Stimulated activated CD4-positive, alpha-beta T cell treated with anti-CD3 and anti-CD28 coated beads, Interleukin-15, amount 100 ng/mL, for 1 hour (primary cell): ENCODE results near the gene TUNAR.

Source experiments
- DNase-seq, 2 donors: peaks; one replicate each; pipeline ENCODE4 v3.0.0-alpha.2; 2020; ENCODE audit warnings: low read depth in 1 of 2, low spot score in 1 of 2

Gene TUNAR

DNA sequence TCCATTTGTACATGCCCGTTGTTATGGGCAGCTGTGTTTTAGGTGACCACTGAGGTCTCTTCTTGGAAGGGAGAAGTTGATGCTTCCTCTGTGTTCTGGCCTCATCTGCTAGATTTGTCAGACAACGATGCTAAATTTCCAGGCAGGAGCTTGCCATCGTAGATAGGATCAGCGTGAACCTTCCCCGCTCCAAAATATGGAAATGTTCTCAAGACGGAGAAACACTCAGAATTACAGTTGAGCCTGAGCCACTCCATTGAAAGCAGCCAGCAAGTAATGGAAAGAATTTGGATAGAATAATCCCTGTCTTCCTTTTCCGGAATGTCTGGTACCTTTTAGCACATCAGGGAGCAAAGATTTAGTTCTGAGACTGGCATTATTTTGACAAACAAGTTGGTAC, 34.8 kb downstream of the TUNAR start:
- DNase-seq, result no peak

DNA sequence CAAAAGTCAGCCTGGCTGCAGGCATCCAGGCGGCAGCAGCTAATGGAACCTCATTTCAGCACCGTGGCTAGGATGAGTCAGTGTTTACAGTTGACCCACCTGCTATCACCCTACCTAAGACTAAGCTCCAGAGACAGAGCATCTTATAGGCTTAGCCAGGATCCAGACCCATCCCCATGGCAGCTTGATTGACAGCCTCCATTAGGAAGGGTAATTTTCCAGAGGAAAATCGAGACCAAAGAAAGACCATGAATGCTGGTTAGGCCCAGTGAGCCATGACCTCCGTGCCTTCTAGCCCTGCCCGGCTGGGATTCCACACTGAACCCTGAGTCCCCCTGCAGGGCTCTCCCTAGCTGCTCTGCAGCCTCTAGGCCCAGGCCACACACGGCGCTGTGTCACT, 38.7 kb downstream of the TUNAR start:
- DNase-seq, result no peak

GRCh38 chr14:95918466-95918865, 41.8 kb downstream of the TUNAR start:
- DNase-seq, result no peak

DNA sequence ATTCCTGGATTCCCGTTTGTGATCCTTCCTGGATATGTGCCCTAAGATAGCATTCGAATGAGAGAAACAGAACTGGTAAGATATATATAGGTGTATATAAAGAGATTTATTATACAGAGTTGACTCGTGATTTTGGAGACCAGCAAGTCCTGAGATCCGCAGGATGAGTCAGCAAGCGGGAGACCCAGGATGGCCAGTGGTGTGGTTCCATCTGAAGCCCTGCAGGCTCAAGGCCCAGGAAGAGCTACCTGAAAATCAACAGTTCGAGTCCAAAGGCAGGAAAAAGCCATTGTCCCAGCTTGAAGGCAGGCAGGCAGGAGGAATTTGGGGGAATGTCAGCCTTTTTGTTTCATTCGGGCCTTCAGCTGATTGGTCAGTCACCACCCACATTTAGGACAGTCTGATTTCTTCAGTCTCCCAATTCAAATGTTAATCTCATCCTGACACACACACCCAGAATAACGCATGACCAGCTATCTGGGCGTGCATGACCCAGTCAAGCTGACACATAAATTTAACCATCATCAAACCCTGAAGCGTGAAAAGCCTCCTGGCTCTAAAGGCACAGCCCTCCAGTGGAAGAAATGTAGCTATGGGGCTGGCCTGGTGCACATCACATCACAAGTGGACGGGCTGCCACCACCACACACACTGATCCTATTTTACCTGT, 44.3 kb downstream of the TUNAR start:
- no peak for DNase-seq

- no peak for DNase-seq
Observed at GRCh38 chr14:95922080-95922479, 45.4 kb downstream of the TUNAR start.

DNA sequence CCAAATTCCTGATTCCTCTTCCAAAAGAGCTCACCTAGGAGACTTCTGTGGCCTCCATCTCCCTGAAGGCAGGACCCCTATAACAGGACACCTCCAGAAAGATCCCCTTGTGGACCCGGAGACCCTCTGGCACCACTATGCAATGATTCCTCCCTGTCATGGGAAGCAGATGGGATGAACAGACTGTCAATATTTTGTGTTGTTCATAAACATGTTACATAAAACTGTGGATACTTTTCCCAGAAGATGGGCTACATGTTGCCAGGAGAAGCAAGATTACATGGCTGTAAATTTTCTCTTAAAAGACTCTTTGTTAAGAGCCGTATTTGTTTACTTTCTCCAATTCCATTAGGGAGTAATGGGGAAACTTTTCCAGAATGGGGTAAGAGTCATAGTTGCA, 52.1 kb downstream of the TUNAR start:
- no peak for DNase-seq

DNA sequence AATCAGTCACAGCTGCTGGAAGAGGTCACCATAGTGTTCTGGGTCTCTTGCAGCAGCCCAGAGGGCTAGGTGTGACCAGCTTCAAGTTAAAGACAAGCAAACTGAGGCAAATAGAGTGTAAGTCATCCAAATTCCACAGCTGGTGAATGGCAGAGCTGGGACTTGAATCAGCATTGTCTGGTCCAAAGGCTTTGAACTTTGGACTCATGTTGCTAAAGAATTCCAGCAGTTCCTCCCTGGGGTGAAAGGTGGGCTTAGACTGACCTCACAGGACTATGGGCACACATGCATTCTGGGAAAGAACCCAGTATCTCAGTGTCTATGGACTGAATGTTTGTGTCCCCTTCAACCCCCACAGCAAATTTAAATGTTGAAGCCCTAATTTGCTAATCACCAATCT, 54.8 kb downstream of the TUNAR start:
- DNase-seq, result no peak

DNA sequence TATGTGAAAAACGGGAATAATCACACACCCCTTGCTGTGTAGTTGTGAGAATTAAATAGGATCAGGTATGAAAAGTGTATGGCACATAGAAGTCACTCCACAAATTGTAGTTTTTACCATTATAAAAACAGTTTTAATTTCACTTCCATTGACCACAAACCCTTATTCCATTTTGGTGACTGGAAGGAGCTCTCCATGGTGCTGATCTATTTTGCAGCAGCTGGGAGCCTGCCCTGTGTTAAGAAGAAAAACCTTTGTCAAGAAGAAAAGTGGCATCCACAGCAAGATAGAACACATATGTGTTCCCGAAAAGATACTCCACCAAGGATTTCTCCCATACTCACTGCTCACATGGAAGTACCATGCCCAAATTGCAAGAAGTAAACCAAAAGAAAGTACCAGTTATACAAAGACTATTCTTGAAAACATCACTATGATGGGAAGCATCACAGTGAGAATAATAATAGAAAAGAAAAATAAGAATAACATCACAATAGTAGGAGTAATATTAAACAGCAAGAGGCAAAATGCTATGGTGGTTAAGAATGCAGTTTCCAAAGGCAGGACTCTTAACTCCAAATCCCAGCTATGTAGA, 58.7 kb downstream of the TUNAR start:
- no peak for DNase-seq

DNA sequence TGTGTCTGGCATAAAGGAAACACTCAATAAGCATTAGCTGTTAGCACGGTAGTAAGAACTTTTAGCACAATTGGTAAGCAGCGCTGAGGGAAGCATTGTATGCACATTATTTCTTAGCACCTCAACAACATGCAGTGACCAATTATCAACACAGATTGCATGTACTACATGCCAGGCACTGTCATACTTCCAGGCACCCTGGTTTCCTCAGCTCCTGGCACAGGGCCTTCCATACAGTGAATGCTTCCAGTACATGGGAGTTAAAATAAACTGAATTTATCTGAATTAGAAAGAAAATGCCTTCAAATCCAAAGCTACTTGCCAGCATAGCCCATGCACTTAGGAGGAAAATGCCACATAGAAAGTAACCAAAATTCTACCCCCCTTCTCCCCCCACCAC, 59.4 kb downstream of the TUNAR start:
- DNase-seq, result no peak

- no peak for DNase-seq
Observed at GRCh38 chr14:95939335-95939734, 62.7 kb downstream of the TUNAR start.

- no peak for DNase-seq
Observed at GRCh38 chr14:95941897-95942296, 65.3 kb downstream of the TUNAR start.

- DNase-seq, result no peak
Observed at GRCh38 chr14:95943699-95944098, 67.1 kb downstream of the TUNAR start.

DNA sequence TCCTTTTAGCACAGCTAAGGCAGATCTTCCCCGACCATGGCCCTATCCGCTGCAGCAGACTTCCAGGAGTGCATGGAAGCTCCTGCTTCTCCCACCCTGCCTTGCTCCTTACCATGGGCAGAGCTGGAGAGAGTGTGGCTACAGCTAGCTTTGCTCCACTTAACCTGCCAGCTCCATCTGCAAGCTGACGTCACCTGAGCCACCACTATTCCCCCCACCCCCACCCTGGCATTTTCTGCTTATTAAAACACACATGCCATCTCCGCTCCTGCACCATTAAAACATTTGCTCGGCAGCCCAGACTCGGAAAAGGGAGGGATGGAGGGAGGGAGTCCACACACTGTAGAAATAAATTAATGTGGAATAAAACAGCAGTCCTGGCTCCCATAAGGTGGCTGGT, 67.8 kb downstream of the TUNAR start:
- DNase-seq, result no peak

GRCh38 chr14:95946867-95947266, 70.2 kb downstream of the TUNAR start:
- no peak for DNase-seq

DNA sequence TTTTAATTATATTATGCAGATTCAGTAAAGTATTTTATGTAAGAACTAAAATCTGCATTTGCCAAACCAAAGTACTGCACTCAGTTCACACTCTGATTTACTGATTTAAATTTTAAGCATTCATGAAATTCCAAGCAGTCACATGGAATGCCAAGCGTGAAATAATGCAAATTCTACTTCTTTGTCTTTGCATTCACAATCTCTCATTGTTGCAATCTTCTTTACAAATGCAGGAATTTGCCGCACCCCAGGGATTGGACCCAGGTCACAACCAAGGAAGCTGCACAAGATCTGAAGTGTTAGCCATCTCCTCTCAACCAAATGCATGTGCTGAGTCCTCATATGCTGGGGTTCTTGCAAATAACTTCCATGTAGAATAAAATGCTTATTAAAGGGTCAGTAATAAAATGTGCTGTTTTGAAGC, 71.9 kb downstream of the TUNAR start:
- DNase-seq, result no peak

DNA sequence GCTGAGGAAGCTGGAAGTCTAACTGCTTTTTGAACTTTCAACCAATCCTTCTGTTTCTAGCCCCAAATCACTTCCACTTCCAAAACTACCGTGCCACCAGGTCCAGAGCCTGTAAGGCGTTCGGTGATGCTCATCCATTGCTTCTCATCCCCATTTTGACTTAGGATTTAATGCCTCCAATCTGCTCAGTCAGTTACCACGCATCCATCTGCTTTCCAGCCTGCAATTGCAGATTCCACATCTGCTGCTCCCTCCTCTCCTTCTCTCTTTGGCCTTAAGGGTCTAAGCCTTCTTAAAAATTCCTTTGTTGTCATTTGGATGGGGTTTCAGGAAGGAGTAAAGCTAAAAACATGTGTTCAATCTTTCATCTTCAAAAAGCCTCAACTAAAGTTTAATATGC, 74.7 kb downstream of the TUNAR start:
- no peak for DNase-seq

DNA sequence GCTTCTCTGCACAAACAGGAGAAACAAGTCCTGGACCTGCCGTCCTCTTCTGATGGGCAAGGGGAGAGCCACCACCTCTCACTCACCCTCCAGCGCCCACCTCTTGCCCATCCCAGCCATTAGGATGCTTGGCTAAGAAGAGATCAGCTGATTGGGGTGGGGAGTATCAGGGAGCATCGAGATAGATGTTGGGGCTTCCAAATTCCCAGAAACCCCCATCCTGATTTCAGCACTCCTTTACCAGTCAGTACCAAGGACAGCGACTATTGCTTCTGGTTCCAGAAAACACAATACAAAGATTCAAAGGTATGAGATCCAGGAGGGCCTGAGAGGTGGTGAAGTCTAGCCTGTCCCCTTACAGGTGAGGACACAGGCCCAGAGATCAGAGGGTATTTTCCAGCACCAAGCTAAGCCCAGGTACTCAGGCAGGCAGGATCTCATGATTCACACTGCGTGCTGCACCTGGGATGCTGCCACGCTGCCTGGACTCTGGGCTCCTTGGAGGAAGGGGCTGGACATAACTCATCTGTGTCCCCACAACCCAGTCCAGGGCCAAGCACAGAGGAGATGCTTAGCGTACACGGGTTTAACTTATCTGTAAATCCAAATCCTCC, 76.6 kb downstream of the TUNAR start:
- no peak for DNase-seq

DNA sequence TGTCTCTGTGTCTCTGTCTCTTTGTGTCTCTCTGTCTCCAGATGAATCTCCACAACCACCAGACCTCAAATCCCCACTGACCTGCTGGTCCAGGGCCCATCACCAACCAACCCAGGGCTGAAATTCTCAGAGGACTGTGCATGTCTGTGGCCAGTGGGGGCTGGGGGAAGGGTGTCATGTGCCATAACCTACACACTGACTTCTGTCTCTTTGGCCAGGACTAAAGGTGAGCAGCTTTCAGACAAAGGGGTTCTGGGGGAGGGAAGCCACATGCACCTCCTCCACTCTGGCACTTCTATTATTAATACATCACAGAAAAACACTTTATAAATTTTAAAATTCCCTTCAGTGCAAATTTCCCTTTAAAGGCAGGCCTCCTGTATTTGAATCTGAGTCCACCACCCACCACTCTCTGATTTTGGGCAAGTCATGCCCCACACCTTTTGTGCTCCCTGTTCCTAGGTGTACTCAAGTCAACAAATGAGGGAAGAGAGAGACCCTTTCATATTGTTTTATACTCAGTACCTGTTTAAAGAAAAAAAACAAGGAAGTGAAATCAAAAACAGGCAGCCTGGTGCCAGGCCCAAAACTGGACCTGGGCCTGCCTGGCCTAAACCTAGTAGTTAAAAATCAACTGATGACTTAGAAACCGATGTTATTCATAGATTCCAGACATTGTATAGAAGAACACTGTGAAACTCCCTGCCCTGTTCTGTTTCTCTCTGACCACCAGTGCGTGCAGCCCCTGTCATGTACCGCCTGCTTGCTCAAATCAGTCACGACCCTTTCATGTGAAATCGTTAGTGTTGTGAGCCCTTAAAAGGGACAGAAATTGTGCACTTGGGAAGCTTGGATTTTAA, 80.2 kb downstream of the TUNAR start:
- no peak for DNase-seq

- DNase-seq, result no peak
Observed at GRCh38 chr14:95958105-95958504, 81.5 kb downstream of the TUNAR start.

GRCh38 chr14:95959317-95959716, 82.7 kb downstream of the TUNAR start:
- no peak for DNase-seq

GRCh38 chr14:95961481-95961880, 84.8 kb downstream of the TUNAR start:
- no peak for DNase-seq

GRCh38 chr14:95964901-95965300, 88.3 kb downstream of the TUNAR start:
- DNase-seq, result no peak
